HTERT RPE-1 (cell line): ENCODE results near the gene TULP4.
"Not testable (repeated sequence)": the region's sequence is repeated elsewhere in the genome, so short reads cannot be mapped to it uniquely, and the experiment has no call there.

Experiments used
- in situ Hi-C: fragments of 300-500 bp; cut with MboI; formaldehyde crosslinking; loops from 4 replicates; pipeline ENCODE4 v1.14.3; 2020; ENCODE audit warnings: low sequenced_read_pairs

The TULP4 gene

GRCh38 chr6:158461954-158462353, 149.7 kb downstream of the TULP4 start:
- in situ Hi-C loops, result no loop called here

- in situ Hi-C loops, result no loop called here
Measured at GRCh38 chr6:158464483-158464882, 152.2 kb downstream of the TULP4 start.

GRCh38 chr6:158465257-158465656, 153.0 kb downstream of the TULP4 start:
- in situ Hi-C loops, result no loop called here

- in situ Hi-C loops, result no loop called here
Measured at GRCh38 chr6:158465747-158466146, 153.5 kb downstream of the TULP4 start.

GRCh38 chr6:158467923-158468322, 155.7 kb downstream of the TULP4 start:
- in situ Hi-C loops, result no loop called here

- in situ Hi-C loops, result no loop called here
Measured at GRCh38 chr6:158468666-158469065, 156.4 kb downstream of the TULP4 start.

GRCh38 chr6:158470023-158470422, 157.8 kb downstream of the TULP4 start:
- in situ Hi-C loops, result not testable (repeated sequence)

GRCh38 chr6:158471339-158471738, 159.1 kb downstream of the TULP4 start:
- in situ Hi-C loops, result no loop called here

GRCh38 chr6:158472447-158472846, 160.2 kb downstream of the TULP4 start:
- in situ Hi-C loops, result no loop called here

GRCh38 chr6:158474961-158475343, 162.7 kb downstream of the TULP4 start:
- in situ Hi-C loops, result no loop called here

- in situ Hi-C loops, result no loop called here
Measured at GRCh38 chr6:158475344-158476302, 163.4 kb downstream of the TULP4 start.

- in situ Hi-C loops, result no loop called here
Measured at GRCh38 chr6:158476389-158476788, 164.1 kb downstream of the TULP4 start.

GRCh38 chr6:158477722-158478121, 165.5 kb downstream of the TULP4 start:
- in situ Hi-C loops, result not testable (repeated sequence)

- in situ Hi-C loops, result no loop called here
Measured at GRCh38 chr6:158480989-158481388, 168.7 kb downstream of the TULP4 start.

GRCh38 chr6:158481690-158482473, 169.6 kb downstream of the TULP4 start:
- in situ Hi-C loops, result no loop called here

- in situ Hi-C loops, result no loop called here
Measured at GRCh38 chr6:158485431-158485830, 173.2 kb downstream of the TULP4 start.

GRCh38 chr6:158487495-158487894, 175.2 kb downstream of the TULP4 start:
- in situ Hi-C loops, result no loop called here

GRCh38 chr6:158488065-158488464, 175.8 kb downstream of the TULP4 start:
- in situ Hi-C loops, result no loop called here

- in situ Hi-C loops, result no loop called here
Measured at GRCh38 chr6:158489441-158489840, 177.2 kb downstream of the TULP4 start.

- in situ Hi-C loops, result no loop called here
Measured at GRCh38 chr6:158492881-158493280, 180.6 kb downstream of the TULP4 start.

GRCh38 chr6:158496700-158497099, 184.4 kb downstream of the TULP4 start:
- in situ Hi-C loops, result no loop called here

- in situ Hi-C loops, result no loop called here
Measured at GRCh38 chr6:158497620-158498019, 185.4 kb downstream of the TULP4 start.
